HEK293T (cell line): Measurements from ENCODE around the gene L3MBTL4.

Source experiments
- HDGF ChIP-seq: fragments of 450-650 bp; IDR thresholded peaks from 2 replicates; pipeline ENCODE4 v1.6.1; 2017; ENCODE audit warnings: antibody characterized with exemption, borderline replicate concordance
- SUZ12 ChIP-seq: fragments of 450-650 bp; IDR thresholded peaks from 2 replicates; pipeline ENCODE4 v1.6.1; 2016; ENCODE audit warnings: mild to moderate bottlenecking

GRCh38 chr18:5914016-5914415 is 500.7 kb downstream of the L3MBTL4 start:
- no peak for TF ChIP-seq SUZ12
- no peak for TF ChIP-seq HDGF
